WTC11 (cell line): ENCODE measurements around the gene TFB1M.
A peak's percentile ranks its signal among the peaks of the same experiment; 100 is the strongest.

Experiments used
- AFF4 ChIP-seq: sonication (generic); formaldehyde crosslinking; IDR thresholded peaks from 2 replicates; pipeline ENCODE4 v1.8.1; 2023; ENCODE audit warnings: mild to moderate bottlenecking, missing genetic modification reagents, borderline replicate concordance
- CTCF ChIP-seq: fragments of 200-600 bp; IDR thresholded peaks from 2 replicates; pipeline ENCODE4 v1.8.0; 2022; ENCODE audit warnings: antibody characterized with exemption
- FOXJ3 ChIP-seq: sonication (generic); formaldehyde crosslinking; IDR thresholded peaks from 2 replicates; pipeline ENCODE4 v1.9.0; 2021; ENCODE audit warnings: missing genetic modification reagents, mild to moderate bottlenecking, borderline replicate concordance
- GRHL2 ChIP-seq: fragments of 250-450 bp; sonication (Bioruptor Pico); IDR thresholded peaks from 2 replicates; pipeline ENCODE4 v1.8.0; 2022; ENCODE audit warnings: mild to moderate bottlenecking, moderate library complexity; ENCODE audit not compliant: insufficient replicate concordance, severe bottlenecking
- IRF1 ChIP-seq: sonication (generic); formaldehyde crosslinking; IDR thresholded peaks from 2 replicates; pipeline ENCODE4 v1.8.0; 2023; ENCODE audit warnings: missing genetic modification reagents
- NR2C2 ChIP-seq: sonication (generic); formaldehyde crosslinking; IDR thresholded peaks from 2 replicates; pipeline ENCODE4 v1.8.0; 2022; ENCODE audit warnings: mild to moderate bottlenecking, missing genetic modification reagents
- SP1 ChIP-seq: sonication (generic); formaldehyde crosslinking; conservative IDR thresholded peaks from 2 replicates; pipeline ENCODE4 v1.8.1; 2022; ENCODE audit warnings: missing genetic modification reagents
- TEAD4 ChIP-seq: sonication (generic); formaldehyde crosslinking; IDR thresholded peaks from 2 replicates; pipeline ENCODE4 v1.8.0; 2022; ENCODE audit warnings: mild to moderate bottlenecking, missing genetic modification reagents
- ZBTB43 ChIP-seq: sonication (generic); formaldehyde crosslinking; IDR thresholded peaks from 2 replicates; pipeline ENCODE4 v1.8.1; 2023; ENCODE audit warnings: mild to moderate bottlenecking, missing genetic modification reagents

- TF ChIP-seq IRF1 (CRISPR knock-in tag) (no peak), CTCF (peak; percentile 39), ZBTB43 (no peak), FOXJ3 (CRISPR knock-in tag) (no peak), GRHL2 (CRISPR knock-in tag) (no peak), AFF4 (CRISPR knock-in tag) (no peak), SP1 (no peak), NR2C2 (CRISPR knock-in tag) (no peak), TEAD4 (no peak)
Measured at GRCh38 chr6:155248008-155249001, 66.0 kb downstream of the TFB1M start.
